Endothelial cell (in vitro differentiated cells): ENCODE measurements around the gene MICALL1. TPM values are rescaled to one million over a fixed set of nuclear protein-coding genes. Genes with fewer than 3 reads are reported as not detected.
A peak's percentile ranks its signal among the peaks of the same experiment; 100 is the strongest.

ENCODE experiments used
- DNase-seq: peaks from one replicate; pipeline ENCODE4 v3.0.0; 2021; ENCODE audit warnings: low spot score
- H3K27ac Mint-ChIP-seq: one replicate; pipeline ENCODE4 v1.8.0; 2021; ENCODE audit warnings: mixed read lengths, inconsistent platforms; ENCODE audit not compliant: unreplicated experiment
- H3K27me3 Mint-ChIP-seq: one replicate; pipeline ENCODE4 v1.8.0; 2021; ENCODE audit warnings: mild to moderate bottlenecking, moderate library complexity, mixed read lengths, inconsistent platforms; ENCODE audit not compliant: unreplicated experiment
- H3K36me3 Mint-ChIP-seq: one replicate; pipeline ENCODE4 v1.8.0; 2021; ENCODE audit warnings: mild to moderate bottlenecking, low read depth, mixed read lengths, inconsistent platforms; ENCODE audit not compliant: unreplicated experiment
- H3K4me1 Mint-ChIP-seq: one replicate; pipeline ENCODE4 v1.8.0; 2021; ENCODE audit warnings: mild to moderate bottlenecking, mixed read lengths, inconsistent platforms; ENCODE audit not compliant: unreplicated experiment
- H3K4me3 Mint-ChIP-seq: one replicate; pipeline ENCODE4 v1.8.0; 2021; ENCODE audit warnings: mild to moderate bottlenecking, mixed read lengths, inconsistent platforms; ENCODE audit not compliant: unreplicated experiment
- H3K9me3 Mint-ChIP-seq: one replicate; pipeline ENCODE4 v1.8.0; 2021; ENCODE audit warnings: mixed read lengths, inconsistent platforms; ENCODE audit not compliant: unreplicated experiment
- CTCF ChIP-seq: fragments of 200-600 bp; sonication (generic); IDR thresholded peaks from one replicate; pipeline ENCODE4 v1.5.0; 2021; ENCODE audit warnings: antibody characterized with exemption; ENCODE audit not compliant: unreplicated experiment
- total RNA-seq: library from RNA; stranded (reverse); fragmentation: NEBNext Ultra II Directional; extraction: Animal tissue kit (Norgen Biotek cat#: 25700); gene quantifications from one replicate; pipeline ENCODE4 v1.2.1, GENCODE V29; 2021; ENCODE audit not compliant: unreplicated experiment

MICALL1 gene
- total RNA-seq, 1 donor from 2014 or later, result 124 TPM

GRCh38 chr22:37870273-37870672 lies 35.8 kb upstream of the MICALL1 start:
- H3K36me3 Mint-ChIP-seq, result peaks cover 31% of the 10 kb centered on the region
- DNase-seq, result no peak
- peaks cover 1% of the 10 kb centered on the region for H3K27me3 Mint-ChIP-seq
- no peak for TF ChIP-seq CTCF
- peak overlapping the region; percentile 31 for H3K4me3 Mint-ChIP-seq
- no peak overlapping the region for H3K27ac Mint-ChIP-seq
- no peaks in the 10 kb centered on the region for H3K4me1 Mint-ChIP-seq
- no peaks in the 10 kb centered on the region for H3K9me3 Mint-ChIP-seq

GRCh38 chr22:37880668-37881440 lies 25.2 kb upstream of the MICALL1 start:
- Mint-ChIP-seq H3K4me3 (no peak overlapping the region), H3K27ac (no peak overlapping the region), H3K27me3 (no peaks in the 10 kb centered on the region), H3K9me3 (no peaks in the 10 kb centered on the region), H3K4me1 (no peaks in the 10 kb centered on the region), H3K36me3 (peaks cover 37% of the 10 kb centered on the region)
- DNase-seq, result no peak
- TF ChIP-seq CTCF, result no peak

GRCh38 chr22:37884420-37884819 lies 21.7 kb upstream of the MICALL1 start:
- Mint-ChIP-seq H3K36me3 (peaks cover 26% of the 10 kb centered on the region), H3K4me1 (peaks cover 12% of the 10 kb centered on the region), H3K4me3 (no peak overlapping the region), H3K27me3 (no peaks in the 10 kb centered on the region), H3K9me3 (no peaks in the 10 kb centered on the region), H3K27ac (no peak overlapping the region)
- no peak for DNase-seq
- no peak for TF ChIP-seq CTCF

GRCh38 chr22:37887584-37888378 lies 18.3 kb upstream of the MICALL1 start:
- H3K27me3 Mint-ChIP-seq, result no peaks in the 10 kb centered on the region
- peak overlapping the region; percentile 61 for H3K4me3 Mint-ChIP-seq
- peak; percentile 64 for DNase-seq
- peaks cover 22% of the 10 kb centered on the region for H3K36me3 Mint-ChIP-seq
- H3K27ac Mint-ChIP-seq, result peak overlapping the region; percentile 79
- peaks cover 18% of the 10 kb centered on the region for H3K4me1 Mint-ChIP-seq
- TF ChIP-seq CTCF, result no peak
- H3K9me3 Mint-ChIP-seq, result no peaks in the 10 kb centered on the region

DNA sequence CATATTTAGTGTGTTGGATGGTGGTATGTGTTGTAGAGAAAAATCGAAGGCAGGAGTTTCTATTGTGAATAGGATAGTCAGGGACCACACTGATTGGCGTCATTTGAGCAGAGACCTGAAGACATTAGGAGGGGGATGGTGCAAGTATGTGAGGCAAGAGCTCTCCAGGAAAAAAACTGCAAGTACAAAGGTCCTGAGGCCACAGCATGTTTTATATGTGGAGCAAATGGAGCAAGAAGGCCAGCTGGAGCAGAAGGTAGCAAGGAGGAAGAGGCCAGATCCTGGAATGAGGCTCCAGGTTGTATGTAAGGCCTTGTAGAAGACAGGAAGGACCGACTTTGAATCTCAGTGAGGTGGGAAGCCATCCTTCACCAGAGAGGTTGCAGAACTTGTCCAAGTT lies 14.2 kb upstream of the MICALL1 start:
- Mint-ChIP-seq H3K27me3 (peaks cover 3% of the 10 kb centered on the region), H3K4me1 (peaks cover 54% of the 10 kb centered on the region), H3K27ac (peak overlapping the region; percentile 25), H3K36me3 (peaks cover 21% of the 10 kb centered on the region), H3K9me3 (no peaks in the 10 kb centered on the region), H3K4me3 (peak overlapping the region; percentile 9)
- no peak for DNase-seq
- no peak for TF ChIP-seq CTCF
